ENCODE results near the gene SH3PXD2B. TPM values are rescaled to one million over a fixed set of nuclear protein-coding genes. Genes with fewer than 3 reads are reported as not detected.

Gene SH3PXD2B
- total and polyA plus RNA-seq, 11 donors: 1.1 to 22.7 (median 6.9) TPM

- peaks cover 2 to 65% (median 40%) of the 10 kb centered on the region in 12 donors for H3K4me1 ChIP-seq
- 82 to 90% (median 85%) methylated on average over 8 of the region's 8 CpGs for WGBS, 4 donors
- DNase-seq: no peak
These were observed 9.5 kb downstream of the SH3PXD2B start for GRCh38 chr5:172444626-172445365.

GRCh38 chr5:172444110-172444510, 10.2 kb downstream of the SH3PXD2B start:
- TF ChIP-seq POLR2A (IDR thresholded peaks at IDR 0.05) (no peak), CTCF (IDR thresholded peaks at IDR 0.05) (no peak)
- 86 to 95% (median 92%) methylated on average over 4 of the region's 4 CpGs for WGBS, 4 donors
- no peaks in the 10 kb centered on the region for H3K9me3 ChIP-seq
- H3K4me3 ChIP-seq: no peak overlapping the region
- no peaks in the 10 kb centered on the region for H3K27me3 ChIP-seq
- intact Hi-C loops (cut with DNase I): loop anchor here in 2 of 10 donors (5.0 to 10.0 kb wide), 2 partner anchors 257 to 339 kb away; partner anchors contain the start of gene STK10 (in 1 of the 2)
- H3K4me1 ChIP-seq: peaks cover 2 to 65% (median 40%) of the 10 kb centered on the region in 12 donors
- H3K27ac ChIP-seq: peak overlapping the region in 10 of 12 donors; percentile 37 to 82 (median 68)
- H3K36me3 ChIP-seq: no peaks in the 10 kb centered on the region
- ATAC-seq: peak in 1 of 4 donors; percentile 2
- DNase-seq: no peak

More at GRCh38 chr5:172444626-172445365, 9.5 kb downstream of the SH3PXD2B start:
- intact Hi-C loops (cut with DNase I): loop anchor here in 2 of 10 donors (5.0 to 10.0 kb wide), 2 partner anchors 257 to 340 kb away; partner anchors contain the start of gene STK10 (in 1 of the 2)
- no peaks in the 10 kb centered on the region for H3K36me3 ChIP-seq
- H3K4me3 ChIP-seq: no peak overlapping the region
- H3K9me3 ChIP-seq: no peaks in the 10 kb centered on the region
- ATAC-seq: peak in 3 of 4 donors; percentile 14 to 18 (median 14)
- H3K27ac ChIP-seq: peak overlapping the region in 7 of 12 donors; percentile 21 to 82 (median 71)
- H3K27me3 ChIP-seq: no peaks in the 10 kb centered on the region
- TF ChIP-seq POLR2A (IDR thresholded peaks at IDR 0.05) (no peak), CTCF (IDR thresholded peaks at IDR 0.05) (no peak)

- ATAC-seq (peak; percentile 56 to 84 (median 83)), DNase-seq (peak; percentile 85 to 94 (median 86))
- 34 to 49% (median 36%) methylated on average over 10 of the region's 10 CpGs for WGBS, 4 donors
- intact Hi-C loops (cut with DNase I): loop anchor here in 2 of 10 donors (5.0 to 10.0 kb wide), 2 partner anchors 256 to 339 kb away; partner anchors contain the start of gene STK10 (in 1 of the 2)
- no peak for TF ChIP-seq CTCF (IDR thresholded peaks at IDR 0.05)
- TF ChIP-seq POLR2A (IDR thresholded peaks at IDR 0.05): no peak
- Histone ChIP-seq H3K36me3 (no peaks in the 10 kb centered on the region), H3K27me3 (no peaks in the 10 kb centered on the region), H3K4me3 (no peak overlapping the region), H3K9me3 (no peaks in the 10 kb centered on the region), H3K27ac (peak overlapping the region in 11 of 12 donors; percentile 21 to 82 (median 66)), H3K4me1 (peaks cover 2 to 67% (median 41%) of the 10 kb centered on the region in 12 donors)
These were observed 10.8 kb downstream of the SH3PXD2B start for GRCh38 chr5:172443441-172444109.

GRCh38 chr5:172442592-172442991, 11.7 kb downstream of the SH3PXD2B start:
- ATAC-seq (no peak), DNase-seq (peak in 1 of 5 donors; percentile 7)
- H3K27me3 ChIP-seq: no peaks in the 10 kb centered on the region
- no peaks in the 10 kb centered on the region for H3K9me3 ChIP-seq
- H3K27ac ChIP-seq: peak overlapping the region in 6 of 12 donors; percentile 5 to 82 (median 73)
- H3K4me3 ChIP-seq: no peak overlapping the region
- H3K4me1 ChIP-seq: peaks cover 6 to 67% (median 50%) of the 10 kb centered on the region in 12 donors
- 82 to 95% (median 94%) methylated on average over 2 of the region's 2 CpGs for WGBS, 4 donors
- TF ChIP-seq CTCF (IDR thresholded peaks at IDR 0.05): no peak
- no peak for TF ChIP-seq POLR2A (IDR thresholded peaks at IDR 0.05)
- intact Hi-C loops (cut with DNase I): loop anchor here in 2 of 10 donors (5.0 to 10.0 kb wide), 2 partner anchors 255 to 338 kb away; partner anchors contain the start of gene STK10 (in 1 of the 2)
- no peaks in the 10 kb centered on the region for H3K36me3 ChIP-seq
